H1 (cell line): ENCODE data around the gene PAX3. TPM values are rescaled to one million over a fixed set of nuclear protein-coding genes. Genes with fewer than 3 reads are reported as not detected.

Experiments used
- CTCF ChIA-PET: fragments of 300-600 bp; sonication (Branson Sonifier 250); formaldehyde crosslinking; loops from one replicate; lab custom pipeline; 2021; ENCODE audit not compliant: partially characterized antibody; lab: Charles Lee
- POLR2A ChIA-PET: fragments of 300-600 bp; sonication (Branson Sonifier 250); formaldehyde crosslinking; loops from one replicate; lab custom pipeline; 2021; ENCODE audit warnings: inconsistent platforms; ENCODE audit not compliant: partially characterized antibody; lab: Charles Lee
- DNase-seq, 2 experiments: peaks; one replicate each; pipeline versions ENCODE4 v3.0.0 to v3.0.0-alpha.2; 2010 to 2022; ENCODE audit warnings: low spot score in 2 of 2, low read depth in 1 of 2, mixed read lengths in 1 of 2
- FAIRE-seq: peaks from 2 replicates; lab custom pipeline; 2011; peaks lifted over from hg19 to GRCh38; lab: Jason Lieb, UNC
- H2AFZ ChIP-seq: 2 replicates; pipeline ENCODE4 v1.8.1; 2012; ENCODE audit warnings: low read length, inconsistent platforms
- H2AK5ac ChIP-seq: 2 replicates; pipeline ENCODE4 v1.6.1; 2013; ENCODE audit warnings: low read depth, low read length
- H2BK120ac ChIP-seq: replicated peaks from 2 replicates; pipeline ENCODE3; 2013; ENCODE audit warnings: low read depth, low read length, inconsistent platforms
- H2BK12ac ChIP-seq: 2 replicates; pipeline ENCODE4 v1.6.1; 2013; ENCODE audit warnings: low read depth, low read length
- H2BK15ac ChIP-seq: 2 replicates; pipeline ENCODE4 v1.6.1; 2013; ENCODE audit warnings: low read length
- H2BK20ac ChIP-seq: 2 replicates; pipeline ENCODE4 v1.6.1; 2013; ENCODE audit warnings: low read length
- H2BK5ac ChIP-seq: 2 replicates; pipeline ENCODE4 v1.6.1; 2013; ENCODE audit warnings: low read depth, low read length
- H3K14ac ChIP-seq: 2 replicates; pipeline ENCODE4 v1.6.1; 2013; ENCODE audit warnings: inconsistent platforms; ENCODE audit not compliant: insufficient read length
- H3K18ac ChIP-seq: 2 replicates; pipeline ENCODE4 v1.6.1; 2013; ENCODE audit warnings: low read length; ENCODE audit errors: extremely low read depth
- H3K23ac ChIP-seq: 2 replicates; pipeline ENCODE4 v1.6.1; 2013; ENCODE audit warnings: inconsistent platforms; ENCODE audit not compliant: insufficient read length
- H3K23me2 ChIP-seq: 2 replicates; pipeline ENCODE4 v1.6.1; 2013; ENCODE audit warnings: low read depth, low read length
- H3K27ac ChIP-seq: 2 replicates; pipeline ENCODE4 v1.6.1; 2011; ENCODE audit warnings: low read depth, low read length, inconsistent platforms
- H3K27me3 ChIP-seq, 4 experiments: replicated peaks in 1 of 4; 1 replicate in 1 of 4; 2 replicates in 3 of 4; pipeline versions ENCODE4 v1.6.1 to v1.8.1; 2011 to 2013; ENCODE audit warnings: low read length in 3 of 4, mild to moderate bottlenecking in 3 of 4, inconsistent platforms in 2 of 4, mixed read lengths in 2 of 4, moderate library complexity in 1 of 4; ENCODE audit not compliant: control insufficient read depth in 3 of 4, insufficient read depth in 3 of 4; ENCODE audit errors: extremely low read depth in 1 of 4
- H3K36me3 ChIP-seq, 4 experiments: 2 replicates each; pipeline versions ENCODE4 v1.6.1 to v1.8.1; 2011 to 2013; ENCODE audit warnings: mild to moderate bottlenecking in 4 of 4, low read length in 3 of 4, moderate library complexity in 2 of 4, control low read depth in 1 of 4, inconsistent platforms in 1 of 4; ENCODE audit not compliant: insufficient read depth in 4 of 4, control insufficient read depth in 2 of 4
- H3K4ac ChIP-seq: replicated peaks from 2 replicates; pipeline ENCODE3; 2013; ENCODE audit warnings: low read length, low read depth, mixed read lengths, inconsistent platforms; ENCODE audit not compliant: insufficient read length
- H3K4me1 ChIP-seq, 4 experiments: replicated peaks in 1 of 4; 1 replicate in 1 of 4; 2 replicates in 3 of 4; pipeline versions ENCODE4 v1.6.1 to v1.8.1; 2011 to 2013; ENCODE audit warnings: low read length in 3 of 4, inconsistent platforms in 2 of 4, mixed read lengths in 1 of 4; ENCODE audit not compliant: insufficient read depth in 4 of 4, control insufficient read depth in 3 of 4
- H3K4me2 ChIP-seq, 2 experiments: 2 replicates each; pipeline versions ENCODE4 v1.6.1 to v1.8.1; 2011 to 2013; ENCODE audit warnings: low read depth in 2 of 2, low read length in 2 of 2, control low read depth in 1 of 2, inconsistent platforms in 1 of 2, mild to moderate bottlenecking in 1 of 2; ENCODE audit not compliant: insufficient read depth in 1 of 2
- H3K4me3 ChIP-seq, 4 experiments: fragments of 200-600, 300-600 bp in 1 of 4; sonication (generic), shearing (Covaris generic), sonication (Bioruptor Twin) in 1 of 4; 2 replicates each; pipeline versions ENCODE4 v1.5.1 to v1.8.1; 2011 to 2016; ENCODE audit warnings: low read length in 4 of 4, low read depth in 3 of 4, control low read depth in 2 of 4, inconsistent platforms in 2 of 4, mild to moderate bottlenecking in 2 of 4, mixed read lengths in 1 of 4, moderate library complexity in 1 of 4; ENCODE audit not compliant: insufficient read depth in 2 of 4; ENCODE audit errors: extremely low read depth in 1 of 4
- H3K56ac ChIP-seq: replicated peaks from 2 replicates; pipeline ENCODE3; 2013; ENCODE audit warnings: low read depth, mild to moderate bottlenecking, mixed read lengths, low read length, inconsistent platforms; ENCODE audit not compliant: insufficient read length
- H3K79me1 ChIP-seq: 2 replicates; pipeline ENCODE4 v1.6.1; 2013; ENCODE audit warnings: low read depth, low read length, control low read depth
- H3K79me2 ChIP-seq, 2 experiments: 2 replicates each; pipeline versions ENCODE4 v1.6.1 to v1.8.1; 2012 to 2013; ENCODE audit warnings: low read length in 2 of 2, mild to moderate bottlenecking in 2 of 2, inconsistent platforms in 1 of 2; ENCODE audit not compliant: insufficient read depth in 2 of 2, control insufficient read depth in 1 of 2
- H3K9ac ChIP-seq, 4 experiments: replicated peaks in 1 of 4; 1 replicate in 1 of 4; 2 replicates in 3 of 4; pipeline versions ENCODE4 v1.6.1 to v1.8.1; 2011 to 2013; ENCODE audit warnings: low read depth in 3 of 4, low read length in 3 of 4, control low read depth in 2 of 4, mild to moderate bottlenecking in 2 of 4, moderate library complexity in 2 of 4, inconsistent platforms in 1 of 4; ENCODE audit errors: extremely low read depth in 1 of 4
- H3K9me3 ChIP-seq, 2 experiments: 2 replicates each; pipeline versions ENCODE4 v1.6.1 to v1.8.1; 2012 to 2013; ENCODE audit warnings: mild to moderate bottlenecking in 2 of 2, moderate library complexity in 2 of 2, control low read depth in 1 of 2, inconsistent platforms in 1 of 2, low read depth in 1 of 2, low read length in 1 of 2, mixed read lengths in 1 of 2; ENCODE audit not compliant: insufficient read depth in 2 of 2
- H4K20me1 ChIP-seq, 2 experiments: replicated peaks in 1 of 2; 2 replicates each; pipeline versions ENCODE3 to v1.8.1; 2011 to 2013; ENCODE audit warnings: inconsistent platforms in 2 of 2, low read length in 2 of 2, mild to moderate bottlenecking in 1 of 2; ENCODE audit not compliant: insufficient read depth in 2 of 2, control insufficient read depth in 1 of 2
- H4K5ac ChIP-seq: 2 replicates; pipeline ENCODE4 v1.6.1; 2013; ENCODE audit warnings: low read length, low read depth, mixed read lengths, inconsistent platforms; ENCODE audit not compliant: insufficient read length
- H4K8ac ChIP-seq: 2 replicates; pipeline ENCODE4 v1.8.0; 2013; ENCODE audit warnings: mild to moderate bottlenecking, moderate library complexity, low read length, inconsistent platforms; ENCODE audit not compliant: insufficient read depth; ENCODE audit errors: extremely low read depth
- H4K91ac ChIP-seq: replicated peaks from 2 replicates; pipeline ENCODE3; 2013; ENCODE audit warnings: low read length, mixed read lengths, inconsistent platforms; ENCODE audit not compliant: insufficient read length
- WGBS, 2 experiments: shearing (Covaris generic) in 1 of 2; methylation state at CpG; one replicate each; pipeline versions ENCODE4 v1.1.6 to v1.1.7; 2013 to 2015; ENCODE audit warnings: low lambda C conversion rate in 2 of 2, mixed read lengths in 2 of 2, inconsistent platforms in 1 of 2, low coverage in 1 of 2, missing lambda C conversion rate in 1 of 2; ENCODE audit not compliant: insufficient replicate concordance in 2 of 2, insufficient coverage in 1 of 2, insufficient read length in 1 of 2; ENCODE audit errors: extremely low coverage in 1 of 2, missing lambda C conversion rate in 1 of 2; 5-methylcytosine and 5-hydroxymethylcytosine counted together
- polyA plus RNA-seq, 7 experiments: library from polyadenylated mRNA; depleted of rRNA in 3 of 7; stranded (reverse) in 5 of 7; unstranded in 2 of 7; fragments of >200 nt in 5 of 7; fragments of 200-250 nt in 2 of 7; gene quantifications; 1 replicate in 5 of 7; 2 replicates in 1 of 7; 4 replicates in 1 of 7; pipeline versions ENCODE4 v1.2.1 to v1.2.3, GENCODE V29; 2011 to 2013; ENCODE audit warnings: missing spikeins in 2 of 7, mixed read lengths in 2 of 7
- total RNA-seq: library from RNA; stranded (reverse); fragmentation: NEBNext Ultra II Directional; extraction: Animal tissue kit (Norgen Biotek cat#: 25700); gene quantifications from 2 replicates; pipeline ENCODE4 v1.2.1, GENCODE V29; 2021

Gene PAX3
- total and polyA plus RNA-seq, 2 of the 8 experiments (the other 6 are each of a cell fraction or from before 2014, with no cell fraction given) = 0.33 TPM; not detected in 1

DNA sequence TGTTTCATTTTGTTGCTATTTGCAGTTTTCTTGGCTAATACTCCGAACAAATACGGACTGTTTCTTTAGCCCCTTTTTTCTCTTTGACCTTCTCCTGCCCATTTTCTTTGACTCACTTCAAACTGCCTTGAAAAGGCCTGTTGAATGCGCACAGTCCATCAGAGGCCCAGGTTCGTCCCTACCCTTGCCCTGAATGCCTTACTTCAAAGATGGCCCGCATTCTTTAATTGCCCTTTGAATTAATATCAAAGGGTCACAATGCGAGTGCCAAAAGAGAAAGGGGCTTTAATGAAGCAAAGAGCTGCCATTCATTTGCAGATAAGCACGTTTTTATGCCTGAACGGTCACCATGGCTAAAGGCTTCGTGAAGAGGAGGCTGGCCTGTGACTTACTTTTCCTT, 29.7 kb downstream of the PAX3 start:
- H3K4ac ChIP-seq = no peak overlapping the region
- no peak overlapping the region for H3K18ac ChIP-seq
- no peaks in the 10 kb centered on the region for H3K79me1 ChIP-seq
- no peak overlapping the region for H2AFZ ChIP-seq
- H2BK5ac ChIP-seq = no peak overlapping the region
- no peaks in the 10 kb centered on the region for H3K9me3 ChIP-seq
- H3K23me2 ChIP-seq = no peaks in the 10 kb centered on the region
- H3K9ac ChIP-seq = no peak overlapping the region
- no peak overlapping the region for H3K23ac ChIP-seq
- H3K27ac ChIP-seq = no peak overlapping the region
- H2AK5ac ChIP-seq = no peak overlapping the region
- H3K36me3 ChIP-seq = no peaks in the 10 kb centered on the region
- no peak overlapping the region for H2BK12ac ChIP-seq
- no peaks in the 10 kb centered on the region for H4K20me1 ChIP-seq
- no peak for FAIRE-seq
- H3K4me2 ChIP-seq = peak overlapping the region; percentile 48 to 60; a peak in 3 of 4 replicates
- no peak overlapping the region for H4K5ac ChIP-seq
- no peak overlapping the region for H2BK120ac ChIP-seq
- POLR2A ChIA-PET = no interaction called here
- no peak overlapping the region for H2BK15ac ChIP-seq
- no peak overlapping the region for H3K14ac ChIP-seq
- peak overlapping the region in 1 of 4 experiments; percentile 29; a peak in 1 of 8 replicates for H3K4me3 ChIP-seq
- H3K56ac ChIP-seq = no peak overlapping the region
- no peaks in the 10 kb centered on the region for H3K79me2 ChIP-seq
- H4K8ac ChIP-seq = no peak overlapping the region
- H4K91ac ChIP-seq = no peak overlapping the region
- WGBS, 2 experiments = 21% methylated on average over 9 of the region's 9 CpGs; no CpG with 5 or more reads in 1 of the 2 experiments
- H2BK20ac ChIP-seq = no peak overlapping the region
- H3K4me1 ChIP-seq = peaks cover 8 to 19% (median 11%) of the 10 kb centered on the region in 4 experiments; a peak in 5 of 7 replicates
- CTCF ChIA-PET = interaction anchor here (0.6 to 1.3 kb wide), 2 partner anchors 49 to 209 kb away, joined by 3 to 4 read pairs; no protein-coding TSS in a partner anchor
- peaks cover 3 to 9% (median 5%) of the 10 kb centered on the region in 4 experiments; a peak in 5 of 7 replicates for H3K27me3 ChIP-seq
- DNase-seq = no peak
